WTC11 (cell line): ENCODE data around the gene SNX25. TPM values are rescaled to one million over a fixed set of nuclear protein-coding genes. Genes with fewer than 3 reads are reported as not detected.

ENCODE experiments used
- ATAC-seq: fragments of 200-7000 bp; cut with Tn5 transposase; 2 replicates; pipeline ENCODE4 v1.10.0; 2021; ENCODE audit warnings: mild to moderate bottlenecking, moderate library complexity
- CTCF ChIA-PET: fragments of 300-600 bp; sonication (Branson Sonifier 250); formaldehyde crosslinking; loops from one replicate; lab custom pipeline; 2021; ENCODE audit warnings: antibody characterized with exemption; lab: Charles Lee
- POLR2A ChIA-PET: fragments of 350-600 bp; sonication (Branson Sonifier 250); formaldehyde crosslinking; loops from one replicate; lab custom pipeline; 2021; ENCODE audit warnings: antibody characterized with exemption; lab: Charles Lee
- DNase-seq: peaks from one replicate; pipeline ENCODE4 v3.0.0; 2021; ENCODE audit warnings: low spot score
- H3K27ac Mint-ChIP-seq: 2 replicates; pipeline ENCODE4 v1.8.0; 2021; ENCODE audit warnings: mixed read lengths
- H3K27me3 Mint-ChIP-seq: 2 replicates; pipeline ENCODE4 v1.8.0; 2021; ENCODE audit warnings: low read depth, mild to moderate bottlenecking, moderate library complexity, mixed read lengths
- H3K36me3 Mint-ChIP-seq: 2 replicates; pipeline ENCODE4 v1.8.0; 2021; ENCODE audit warnings: mixed read lengths
- H3K4me1 Mint-ChIP-seq: 2 replicates; pipeline ENCODE4 v1.8.0; 2022; ENCODE audit warnings: mixed read lengths
- H3K4me3 Mint-ChIP-seq: 2 replicates; pipeline ENCODE4 v1.8.0; 2021; ENCODE audit warnings: mild to moderate bottlenecking, moderate library complexity, mixed read lengths
- H3K9me3 Mint-ChIP-seq: 2 replicates; pipeline ENCODE4 v1.8.0; 2021; ENCODE audit warnings: mixed read lengths
- AR ChIP-seq: fragments of 250-450 bp; sonication (Bioruptor Pico); IDR thresholded peaks from 2 replicates; pipeline ENCODE4 v1.9.0; 2021; ENCODE audit warnings: mild to moderate bottlenecking
- CREM ChIP-seq: sonication (generic); formaldehyde crosslinking; IDR thresholded peaks from 2 replicates; pipeline ENCODE4 v1.8.1; 2022; ENCODE audit warnings: mild to moderate bottlenecking, missing genetic modification reagents, moderate library complexity
- FOXK1 ChIP-seq: sonication (generic); formaldehyde crosslinking; IDR thresholded peaks from 2 replicates; pipeline ENCODE4 v1.8.0; 2022; ENCODE audit warnings: mild to moderate bottlenecking, moderate library complexity, missing genetic modification reagents
- GABPB1 ChIP-seq: sonication (generic); formaldehyde crosslinking; IDR thresholded peaks from 2 replicates; pipeline ENCODE4 v1.8.1; 2023; ENCODE audit warnings: mild to moderate bottlenecking, missing genetic modification reagents
- GTF2I ChIP-seq: fragments of 250-450 bp; sonication (Bioruptor Pico); conservative IDR thresholded peaks from 2 replicates; pipeline ENCODE4 v1.4.0; 2021; ENCODE audit warnings: mild to moderate bottlenecking
- IRF1 ChIP-seq: sonication (generic); formaldehyde crosslinking; IDR thresholded peaks from 2 replicates; pipeline ENCODE4 v1.8.0; 2023; ENCODE audit warnings: missing genetic modification reagents
- MXD4 ChIP-seq: fragments of 250-450 bp; sonication (Bioruptor Pico); IDR thresholded peaks from 2 replicates; pipeline ENCODE4 v1.8.0; 2021; ENCODE audit warnings: mild to moderate bottlenecking, moderate library complexity, borderline replicate concordance
- RELA ChIP-seq: sonication (generic); formaldehyde crosslinking; IDR thresholded peaks from 2 replicates; pipeline ENCODE4 v1.8.1; 2022; ENCODE audit warnings: missing genetic modification reagents, mild to moderate bottlenecking, borderline replicate concordance
- SMAD4 ChIP-seq: sonication (generic); formaldehyde crosslinking; IDR thresholded peaks from 2 replicates; pipeline ENCODE4 v1.8.0; 2022; ENCODE audit warnings: mild to moderate bottlenecking, missing genetic modification reagents
- SP1 ChIP-seq: sonication (generic); formaldehyde crosslinking; conservative IDR thresholded peaks from 2 replicates; pipeline ENCODE4 v1.8.1; 2022; ENCODE audit warnings: missing genetic modification reagents
- USF1 ChIP-seq: sonication (generic); formaldehyde crosslinking; IDR thresholded peaks from 2 replicates; pipeline ENCODE4 v1.8.0; 2022; ENCODE audit warnings: mild to moderate bottlenecking, missing genetic modification reagents
- ZNF281 ChIP-seq: sonication (generic); formaldehyde crosslinking; IDR thresholded peaks from 2 replicates; pipeline ENCODE4 v1.8.0; 2023; ENCODE audit warnings: mild to moderate bottlenecking, missing genetic modification reagents
- ZNF317 ChIP-seq: sonication (generic); formaldehyde crosslinking; IDR thresholded peaks from 2 replicates; pipeline ENCODE4 v1.8.1; 2023; ENCODE audit warnings: low read depth, mild to moderate bottlenecking, moderate library complexity, missing genetic modification reagents, borderline replicate concordance
- ZNF423 ChIP-seq: fragments of 250-450 bp; sonication (Bioruptor Pico); IDR thresholded peaks from 2 replicates; pipeline ENCODE4 v2.1.2; 2022; ENCODE audit warnings: mild to moderate bottlenecking, moderate library complexity
- ZNF532 ChIP-seq: fragments of 250-450 bp; sonication (Bioruptor Pico); IDR thresholded peaks from 2 replicates; pipeline ENCODE4 v1.9.0; 2021; ENCODE audit warnings: mild to moderate bottlenecking, borderline replicate concordance
- total RNA-seq: library from RNA; stranded (reverse); gene quantifications from 3 replicates; pipeline ENCODE4 v1.2.3, GENCODE V29; 2021

The SNX25 gene
- total RNA-seq, 1 experiment from 2014 or later: 16.9 TPM

- TF ChIP-seq GABPB1 (peak; percentile 41; the same call in 1 of the 2 replicates), SMAD4 (CRISPR knock-in tag) (no peak), ZNF423 (CRISPR knock-in tag) (no peak)
- Mint-ChIP-seq H3K4me1 (peaks cover 32% of the 10 kb centered on the region), H3K27me3 (peaks cover 26% of the 10 kb centered on the region), H3K9me3 (no peaks in the 10 kb centered on the region), H3K27ac (peak overlapping the region; percentile 69), H3K4me3 (peak overlapping the region; percentile 93), H3K36me3 (peaks cover 3% of the 10 kb centered on the region; the same call in 1 of the 2 replicates)
- ChIA-PET CTCF (interaction anchor here (1.4 to 3.1 kb wide), 2 partner anchors 19 to 195 kb away, joined by 3 to 20 read pairs; no protein-coding TSS in a partner anchor), POLR2A (no interaction called here)
- DNase-seq (no peak), ATAC-seq (peak; percentile 33)
These were observed 7.1 kb upstream of the SNX25 start for GRCh38 chr4:185201977-185202962.

- no peak for TF ChIP-seq ZNF423 (CRISPR knock-in tag)
- TF ChIP-seq GTF2I (CRISPR knock-in tag): 0 out of 2 replicates have a peak, but pooled peaks have one; percentile 44
- no peak for TF ChIP-seq RELA (CRISPR knock-in tag)
- TF ChIP-seq MXD4 (CRISPR knock-in tag): no peak
- POLR2A ChIA-PET: no interaction called here
- CTCF ChIA-PET: interaction anchor here (3.1 kb wide), 1 partner anchor 20 kb away, joined by 20 read pairs; no protein-coding TSS in a partner anchor
- peak overlapping the region; percentile 92 for H3K27ac Mint-ChIP-seq
- peaks cover 3% of the 10 kb centered on the region; the same call in 1 of the 2 replicates for H3K36me3 Mint-ChIP-seq
- H3K27me3 Mint-ChIP-seq: peaks cover 32% of the 10 kb centered on the region
- ATAC-seq: no peak
- no peak for DNase-seq
- H3K4me3 Mint-ChIP-seq: peak overlapping the region; percentile 93
- peaks cover 32% of the 10 kb centered on the region for H3K4me1 Mint-ChIP-seq
- no peaks in the 10 kb centered on the region for H3K9me3 Mint-ChIP-seq
These were observed 6.4 kb upstream of the SNX25 start for GRCh38 chr4:185202984-185203485.

GRCh38 chr4:185203486-185204237 is 5.7 kb upstream of the SNX25 start, which contains the start of gene CFAP97:
CFAP97 (minus strand) TSS chr4:185204000; CDS start chr4:185191196, 12,804 bp downstream.
- Mint-ChIP-seq H3K4me3 (peak within 1 kb of the TSS; percentile 93), H3K27me3 (peaks cover 38% of the 10 kb centered on the region), H3K27ac (peak within 1 kb of the TSS; percentile 92), H3K4me1 (peaks cover 32% of the 10 kb centered on the region), H3K36me3 (peaks cover 3% of the 10 kb centered on the region; the same call in 1 of the 2 replicates), H3K9me3 (no peaks in the 10 kb centered on the region)
- POLR2A ChIA-PET: no interaction called here
- CTCF ChIA-PET: no interaction called here
- ATAC-seq: peak; percentile 82
- peak; percentile 54 for DNase-seq
- TF ChIP-seq ZNF281 (CRISPR knock-in tag): 0 out of 2 replicates have a peak, but pooled peaks have one; percentile 32
- TF ChIP-seq ZNF532 (CRISPR knock-in tag): no peak
- no peak for TF ChIP-seq AR (CRISPR knock-in tag)
- 0 out of 2 replicates have a peak, but pooled peaks have one; percentile 7 for TF ChIP-seq ZNF317 (CRISPR knock-in tag)
- peak; percentile 78 for TF ChIP-seq SP1
- TF ChIP-seq CREM: 0 out of 2 replicates have a peak, but pooled peaks have one; percentile 21
- no peak for TF ChIP-seq GTF2I (CRISPR knock-in tag)
- TF ChIP-seq FOXK1: 0 out of 2 replicates have a peak, but pooled peaks have one; percentile 15
- 0 out of 2 replicates have a peak, but pooled peaks have one; percentile 23 for TF ChIP-seq USF1 (CRISPR knock-in tag)
- TF ChIP-seq IRF1: no peak
